ENCODE data around the gene LIN37.
A peak's percentile ranks its signal among the peaks of the same experiment; 100 is the strongest.

LIN37 gene, protein sequence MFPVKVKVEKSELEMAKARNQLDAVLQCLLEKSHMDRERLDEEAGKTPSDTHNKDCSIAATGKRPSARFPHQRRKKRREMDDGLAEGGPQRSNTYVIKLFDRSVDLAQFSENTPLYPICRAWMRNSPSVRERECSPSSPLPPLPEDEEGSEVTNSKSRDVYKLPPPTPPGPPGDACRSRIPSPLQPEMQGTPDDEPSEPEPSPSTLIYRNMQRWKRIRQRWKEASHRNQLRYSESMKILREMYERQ

DNA sequence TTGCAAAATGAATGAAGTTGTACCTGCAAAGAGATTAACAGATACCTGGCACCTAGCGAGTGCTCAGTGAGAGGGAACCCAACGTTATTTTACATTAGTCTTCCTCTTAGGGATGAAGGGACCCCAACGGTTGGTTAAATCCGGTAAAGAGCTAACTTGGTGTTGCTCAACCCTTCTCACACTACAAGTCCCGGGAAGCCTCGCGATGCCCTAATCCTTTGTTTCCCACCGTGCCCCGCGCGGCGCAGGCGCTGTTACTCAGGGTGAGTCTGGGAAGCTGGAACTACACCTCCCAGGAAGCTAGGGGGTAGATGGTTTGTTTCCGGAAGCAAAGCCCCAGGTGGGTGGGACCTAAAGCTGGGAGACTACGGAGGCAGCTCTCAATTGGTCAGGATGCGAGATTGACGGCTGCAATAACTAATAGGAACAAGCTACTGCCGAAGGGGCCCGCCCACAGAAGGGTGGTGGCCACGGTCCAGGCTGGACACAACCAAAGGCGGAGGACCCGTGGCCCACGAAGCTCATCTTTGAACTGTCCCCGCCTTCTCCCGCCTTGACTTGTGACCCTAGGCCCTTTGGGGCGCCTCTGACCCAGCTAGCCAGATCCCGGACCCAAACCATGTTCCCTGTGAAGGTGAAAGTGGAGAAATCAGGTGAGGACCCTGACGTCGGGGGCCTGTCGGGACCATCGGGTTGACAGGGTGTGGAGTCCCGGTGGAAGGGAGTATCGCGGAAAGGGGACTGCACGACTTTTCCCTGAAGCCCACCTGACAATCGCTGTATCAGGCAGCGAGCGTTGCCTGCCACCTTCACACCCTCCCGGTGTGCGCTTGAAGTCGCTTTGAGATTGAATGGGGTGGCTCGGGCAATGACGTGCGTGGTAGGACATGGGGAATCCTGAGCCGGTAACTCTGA lies at the start of gene LIN37:
Gene LIN37, plus strand, starts transcription at position 471 of the 915 bp plus-strand sequence. Its CDS starts 149 bp downstream, at position 620.
- DNase-seq: peak; percentile 98

DNA sequence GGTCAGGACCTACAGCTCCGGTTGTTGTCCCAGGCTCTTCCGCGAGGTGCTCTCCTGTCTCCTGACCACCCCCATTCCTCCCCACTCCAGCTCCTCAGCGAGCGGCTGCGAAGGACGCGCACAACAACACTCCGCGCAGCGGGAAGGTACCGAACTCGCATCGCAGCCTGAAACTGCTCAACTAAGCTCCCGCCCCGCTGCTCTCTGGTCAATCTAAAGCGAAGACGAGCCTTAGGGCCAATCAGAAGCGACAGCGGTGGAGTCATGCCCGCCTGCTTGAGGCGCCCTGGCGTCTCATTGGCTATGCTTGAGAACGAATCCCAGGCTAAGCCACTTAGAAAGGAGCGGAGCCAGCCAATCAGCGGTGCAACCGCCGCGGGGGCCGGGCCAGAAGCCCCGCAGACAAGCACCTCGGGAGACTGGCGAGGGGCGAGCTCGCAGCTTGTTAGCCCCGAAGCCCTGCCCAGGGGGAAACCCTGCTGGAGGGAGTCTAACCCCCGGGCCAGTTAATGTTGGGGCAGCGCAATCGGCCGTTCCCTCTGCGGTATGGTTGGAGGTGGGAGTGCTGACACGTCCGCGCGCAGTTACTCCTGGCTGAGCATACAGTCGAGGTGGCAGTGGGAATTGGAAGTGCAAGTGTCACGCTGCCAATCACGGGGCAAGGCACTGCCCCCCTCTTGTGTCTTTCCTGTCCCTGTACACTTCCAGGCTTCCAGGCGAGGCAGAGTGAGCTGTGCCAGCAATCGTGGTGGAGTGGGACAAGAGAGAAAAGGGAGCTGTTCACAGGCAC lies 46.0 kb upstream of the LIN37 start:
- peak; percentile 96 for DNase-seq

DNA sequence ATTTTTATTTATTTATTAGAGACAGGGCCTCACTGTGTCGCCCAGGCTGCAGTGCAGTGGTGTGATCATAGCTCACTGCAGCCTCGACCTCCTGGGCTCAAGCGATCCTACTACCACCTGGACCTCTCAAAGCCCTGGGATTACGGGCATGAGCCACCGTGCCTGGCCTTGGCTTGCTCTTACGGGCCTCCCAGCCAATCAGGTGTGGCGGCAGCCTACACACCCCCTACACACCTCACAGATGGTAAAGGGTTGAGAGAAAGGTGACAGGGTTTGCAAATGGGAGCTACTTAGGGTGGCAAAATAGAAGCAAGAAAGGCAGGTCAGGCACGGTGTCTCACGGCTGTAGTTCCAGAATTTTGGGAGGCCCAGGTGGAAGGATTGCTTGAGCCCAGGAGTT lies 45.0 kb upstream of the LIN37 start:
- DNase-seq: no peak

DNA sequence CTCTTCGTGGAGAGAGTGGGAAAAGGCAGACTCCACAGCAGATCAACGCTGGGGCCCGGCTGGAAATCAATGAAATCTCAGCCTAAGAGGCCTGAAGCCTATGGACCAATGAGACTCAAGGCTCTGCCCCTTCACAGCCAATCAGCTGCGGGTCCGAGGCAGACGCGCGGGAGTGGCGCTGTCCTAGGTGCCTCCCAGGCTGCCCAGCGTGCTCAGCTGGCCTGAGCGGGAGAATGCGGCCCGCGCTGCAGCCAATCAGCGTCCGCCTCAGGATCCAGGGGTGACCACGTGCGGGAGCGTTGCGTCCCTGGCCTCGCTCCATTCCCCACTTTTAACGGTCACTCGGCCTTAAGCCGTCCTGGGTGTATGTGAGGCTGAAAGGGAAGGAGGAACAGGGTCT lies 44.2 kb upstream of the LIN37 start, which contains the start of gene ZBTB32:
Gene ZBTB32, plus strand, starts transcription at position 341 of the 400 bp plus-strand sequence. CDS start 10,069 bp downstream, outside the sequence.
- no peak for DNase-seq

DNA sequence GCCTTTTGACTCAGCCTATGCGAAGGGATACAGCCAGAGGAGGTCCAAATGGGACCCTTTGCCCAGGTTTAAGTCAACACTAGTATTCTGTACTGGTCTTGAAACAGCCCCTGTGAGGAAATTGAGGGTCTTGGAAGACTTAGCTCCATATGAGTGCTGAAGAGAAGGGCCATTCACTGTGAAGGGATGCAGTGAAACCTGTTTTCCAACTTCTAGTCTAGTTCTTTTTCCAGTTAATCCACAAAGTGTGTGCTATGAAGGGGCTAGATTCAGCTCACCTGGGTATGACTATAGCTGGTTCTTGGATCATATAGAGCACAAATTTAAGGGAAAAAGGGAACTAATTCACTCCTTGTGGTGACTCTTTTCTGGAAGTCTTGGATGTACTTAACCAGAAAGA lies 40.0 kb upstream of the LIN37 start:
- DNase-seq: no peak

DNA sequence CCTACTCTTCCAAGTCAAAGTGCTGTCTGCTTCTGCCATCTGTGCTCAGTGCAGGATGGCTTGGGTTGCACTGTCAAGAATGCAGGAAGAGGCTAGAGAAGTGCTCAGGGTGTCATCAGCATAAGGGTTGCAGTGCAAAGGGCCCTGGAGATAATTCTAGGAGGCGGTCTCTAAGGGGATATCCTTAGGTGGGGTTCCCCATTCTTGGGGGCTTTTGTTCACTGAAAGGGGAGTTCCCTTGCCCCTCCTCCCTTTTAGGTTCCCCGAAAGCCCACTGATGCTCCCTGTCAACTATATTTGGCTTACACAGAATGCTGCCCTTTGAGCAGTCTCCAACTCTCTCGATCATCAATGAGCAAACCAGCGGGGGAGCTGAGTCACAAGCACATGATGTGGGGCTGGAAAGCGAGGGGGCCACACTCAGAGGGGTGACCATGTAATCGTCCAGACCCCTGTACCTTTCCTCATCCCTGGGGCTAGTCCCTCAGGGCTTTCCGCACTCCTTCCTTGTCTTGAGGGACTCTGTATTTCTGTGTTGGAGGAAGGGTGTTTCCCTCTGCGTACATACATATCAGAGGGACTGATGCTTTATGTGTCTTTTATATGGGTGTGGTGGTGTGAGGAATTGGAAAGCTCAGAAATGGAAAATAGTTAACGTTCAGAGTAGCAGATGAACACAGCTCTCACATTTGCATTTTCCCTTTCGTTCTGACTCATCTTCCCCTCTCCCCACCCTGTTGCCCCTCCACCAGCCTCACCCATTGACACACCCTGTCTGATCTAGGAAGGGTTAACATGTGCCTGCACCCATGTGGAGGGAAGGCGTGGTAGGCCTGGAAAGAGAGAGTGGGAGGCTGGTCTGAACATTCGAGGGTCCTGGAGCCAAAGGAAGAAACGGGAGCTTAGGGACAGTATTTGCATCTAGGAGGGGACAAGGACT lies 37.3 kb upstream of the LIN37 start:
- no peak for DNase-seq

DNA sequence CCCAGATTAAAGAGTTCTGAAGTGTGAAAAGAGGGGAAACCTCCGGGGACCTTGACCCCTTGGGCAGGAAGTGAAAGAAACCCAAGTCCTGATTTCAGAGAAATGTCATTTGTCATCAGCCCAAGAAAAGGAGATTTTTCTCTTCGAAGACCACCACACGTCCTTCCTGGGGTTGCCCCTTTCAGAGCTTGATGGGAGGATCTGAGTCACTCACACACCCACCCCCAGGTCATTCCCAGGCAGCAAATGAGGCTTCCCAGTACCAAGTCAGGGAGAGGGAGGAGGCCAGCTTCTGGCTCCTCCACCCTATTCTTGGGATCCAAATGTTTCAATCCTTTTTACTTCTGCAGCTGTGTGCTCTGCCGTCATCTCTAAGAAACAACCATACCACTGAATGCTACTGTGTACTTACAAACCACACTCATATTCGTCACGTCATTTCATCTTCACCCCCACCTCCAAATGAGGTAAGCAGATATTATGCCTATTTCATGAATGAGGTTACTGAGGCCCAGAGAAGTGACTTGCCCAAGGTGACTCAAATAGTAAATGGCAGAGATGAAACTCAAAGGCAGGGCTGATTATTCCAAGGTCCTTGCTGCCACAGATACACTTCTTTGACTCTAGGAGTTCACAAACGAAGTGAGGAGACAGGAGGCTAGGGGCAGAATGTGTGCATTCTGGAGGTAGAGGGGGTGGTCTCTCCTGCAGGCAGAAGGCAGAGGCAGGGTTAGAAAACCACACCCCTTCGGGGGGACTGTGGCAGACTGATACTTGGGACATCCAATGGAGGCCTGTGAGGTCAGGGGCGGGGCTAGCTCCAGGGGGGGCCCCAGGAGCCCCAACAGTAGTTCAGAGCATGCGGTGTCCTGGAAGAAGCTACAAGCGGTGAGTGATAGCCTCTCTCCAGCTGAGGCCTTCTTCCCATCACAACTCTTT lies 35.5 kb upstream of the LIN37 start:
- no peak for DNase-seq

DNA sequence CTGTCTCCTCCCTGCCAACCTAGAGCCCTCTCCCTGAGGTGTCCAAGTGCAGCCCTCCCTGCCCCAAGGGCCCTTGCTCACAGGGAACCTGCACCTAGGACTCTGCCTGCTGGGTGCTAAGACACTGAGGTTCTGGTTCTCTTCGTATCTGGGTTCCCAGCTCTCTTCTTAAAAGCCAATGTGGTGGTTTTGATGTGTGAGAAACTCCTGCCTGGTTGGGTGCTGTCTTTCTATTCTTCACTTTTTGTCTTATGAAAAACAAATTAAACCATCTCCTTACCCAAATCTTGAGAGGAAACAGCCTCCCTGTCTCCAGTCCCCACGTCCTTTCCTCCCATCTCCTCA lies 34.9 kb upstream of the LIN37 start:
- no peak for DNase-seq

DNA sequence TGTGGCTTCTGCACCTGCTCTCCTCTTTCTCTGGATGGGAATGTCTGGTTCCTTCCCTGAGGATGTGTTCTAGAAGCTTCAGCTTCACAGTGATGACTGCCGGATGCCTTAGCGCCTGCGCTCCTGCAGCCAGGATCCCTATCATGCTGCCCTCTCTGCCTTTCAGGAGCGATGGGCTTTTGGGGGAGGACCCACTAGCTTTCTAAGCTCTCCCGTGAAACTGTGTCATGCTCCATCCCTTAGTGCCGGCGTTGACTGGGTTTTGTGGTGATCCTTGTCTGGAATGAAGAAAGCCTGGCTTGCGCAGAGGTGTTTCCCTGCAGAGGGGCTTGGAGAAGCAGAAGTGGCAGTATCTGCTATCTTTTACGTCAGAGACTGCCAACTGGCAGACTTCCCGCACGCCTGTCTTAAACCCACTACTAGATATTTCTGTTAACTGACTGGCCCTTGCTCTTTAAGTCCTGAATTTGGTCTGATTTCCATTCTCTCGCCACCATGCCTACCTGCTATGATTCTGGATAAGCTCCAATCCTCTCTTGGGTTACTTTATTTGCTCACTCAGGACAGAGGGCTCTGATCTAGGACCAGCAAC lies 34.4 kb upstream of the LIN37 start:
- DNase-seq: no peak

DNA sequence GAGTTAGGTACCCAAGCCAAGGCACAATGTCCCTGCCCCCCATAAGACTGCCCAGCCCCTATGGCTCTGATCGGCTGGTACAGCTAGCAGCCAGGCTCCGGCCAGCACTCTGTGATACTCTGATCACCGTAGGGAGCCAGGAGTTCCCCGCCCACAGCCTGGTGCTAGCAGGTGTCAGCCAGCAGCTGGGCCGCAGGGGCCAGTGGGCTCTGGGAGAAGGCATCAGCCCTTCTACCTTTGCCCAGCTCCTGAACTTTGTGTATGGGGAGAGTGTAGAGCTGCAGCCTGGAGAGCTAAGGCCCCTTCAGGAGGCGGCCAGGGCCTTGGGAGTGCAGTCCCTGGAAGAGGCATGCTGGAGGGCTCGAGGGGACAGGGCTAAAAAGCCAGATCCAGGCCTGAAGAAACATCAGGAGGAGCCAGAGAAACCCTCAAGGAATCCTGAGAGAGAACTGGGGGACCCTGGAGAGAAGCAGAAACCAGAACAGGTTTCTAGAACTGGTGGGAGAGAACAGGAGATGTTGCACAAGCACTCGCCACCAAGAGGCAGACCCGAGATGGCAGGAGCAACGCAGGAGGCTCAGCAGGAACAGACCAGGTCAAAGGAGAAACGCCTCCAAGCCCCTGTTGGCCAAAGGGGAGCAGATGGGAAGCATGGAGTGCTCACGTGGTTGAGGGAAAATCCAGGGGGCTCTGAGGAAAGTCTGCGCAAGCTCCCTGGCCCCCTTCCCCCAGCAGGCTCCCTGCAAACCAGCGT lies 33.6 kb upstream of the LIN37 start:
- no peak for DNase-seq

DNA sequence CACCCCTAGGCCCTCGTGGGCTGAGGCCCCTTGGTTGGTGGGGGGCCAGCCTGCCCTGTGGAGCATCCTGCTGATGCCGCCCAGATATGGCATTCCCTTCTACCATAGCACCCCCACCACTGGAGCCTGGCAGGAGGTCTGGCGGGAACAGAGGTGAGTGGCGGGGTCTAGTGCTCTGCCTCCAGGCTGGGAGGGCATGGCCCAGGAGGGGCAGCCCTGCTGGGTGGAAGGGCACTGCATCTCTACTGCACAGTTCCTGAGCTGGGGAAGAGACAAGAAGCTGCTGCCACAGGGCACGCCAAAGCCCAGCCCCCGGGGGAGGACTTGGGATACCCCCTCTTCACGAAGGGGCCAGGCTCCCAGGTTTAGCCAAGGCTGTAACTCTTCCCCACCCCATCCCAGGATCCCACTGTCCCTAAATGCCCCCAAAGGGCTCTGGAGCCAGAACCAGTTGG lies 33.0 kb upstream of the LIN37 start:
- no peak for DNase-seq

DNA sequence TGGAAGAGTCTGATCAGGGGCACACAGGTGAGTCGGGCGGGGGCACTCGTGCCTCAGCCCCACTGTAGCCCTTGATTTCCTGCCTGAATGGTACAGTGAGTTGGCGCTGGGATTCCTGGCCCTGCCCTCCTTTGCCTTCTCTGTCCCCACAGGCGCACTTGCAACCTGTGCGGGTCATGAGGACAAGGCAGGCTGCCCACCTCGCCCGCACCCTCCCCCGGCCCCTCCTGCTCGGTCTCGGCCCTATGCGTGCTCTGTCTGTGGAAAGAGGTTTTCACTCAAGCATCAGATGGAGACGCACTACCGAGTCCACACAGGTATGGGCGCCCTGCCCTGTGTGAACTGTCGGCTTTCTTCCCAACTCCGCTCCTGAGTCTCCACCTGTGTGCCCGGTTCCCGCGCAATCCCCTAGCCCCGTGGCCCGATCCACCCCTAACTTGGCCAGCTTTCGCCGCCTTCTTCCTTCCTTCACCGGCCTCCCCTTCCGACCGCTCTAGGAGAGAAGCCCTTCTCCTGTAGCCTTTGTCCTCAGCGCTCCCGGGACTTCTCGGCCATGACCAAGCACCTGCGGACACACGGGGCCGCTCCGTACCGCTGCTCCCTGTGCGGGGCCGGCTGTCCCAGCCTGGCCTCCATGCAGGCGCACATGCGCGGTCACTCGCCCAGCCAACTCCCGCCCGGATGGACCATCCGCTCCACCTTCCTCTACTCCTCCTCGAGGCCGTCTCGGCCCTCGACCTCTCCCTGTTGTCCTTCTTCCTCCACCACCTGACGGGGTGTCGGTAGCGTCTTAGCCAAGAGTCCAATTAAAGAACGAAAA lies 32.2 kb upstream of the LIN37 start:
- DNase-seq: no peak

DNA sequence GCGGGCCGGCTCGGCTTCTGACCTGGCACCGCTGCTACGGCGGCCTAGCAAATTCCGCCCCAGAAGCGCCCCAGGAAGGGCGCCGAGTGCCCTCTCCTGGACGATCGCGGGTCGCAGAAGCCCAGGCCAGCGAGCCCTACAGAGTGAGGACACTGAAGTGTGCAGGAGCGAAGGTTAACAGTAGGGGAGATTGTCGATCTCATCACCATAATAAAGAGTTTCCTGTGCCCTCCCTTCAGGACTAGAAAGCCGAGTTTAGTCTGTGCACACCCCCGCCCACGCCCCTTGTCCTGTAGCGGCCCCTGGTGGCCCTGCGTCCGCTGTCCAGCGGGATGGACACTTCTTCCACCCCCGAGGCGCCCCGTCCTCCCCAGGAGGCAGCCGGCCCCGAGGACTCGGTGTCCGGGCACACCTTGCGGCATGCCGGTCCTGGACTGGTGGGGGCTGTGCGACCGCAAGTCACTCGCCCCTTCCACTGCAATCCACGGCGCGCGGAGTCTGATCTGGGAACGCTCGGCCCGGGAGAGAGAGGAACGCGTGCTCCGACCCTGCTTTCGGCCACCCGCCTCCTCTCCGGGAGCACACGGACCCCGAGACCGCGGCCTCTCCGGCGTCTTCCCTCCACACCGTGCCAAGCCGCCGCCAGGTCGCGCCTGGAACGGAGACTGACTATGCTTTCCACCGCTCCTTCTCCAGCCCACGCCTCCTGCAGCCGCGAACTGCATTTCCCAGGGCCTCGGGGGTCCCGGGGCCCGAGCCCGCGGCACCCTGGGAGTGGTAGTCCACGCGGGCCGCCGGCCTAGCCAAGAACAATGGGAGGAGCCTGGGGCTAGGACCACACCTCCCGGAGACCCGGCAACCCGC lies 31.3 kb upstream of the LIN37 start:
- peak; percentile 83 for DNase-seq

DNA sequence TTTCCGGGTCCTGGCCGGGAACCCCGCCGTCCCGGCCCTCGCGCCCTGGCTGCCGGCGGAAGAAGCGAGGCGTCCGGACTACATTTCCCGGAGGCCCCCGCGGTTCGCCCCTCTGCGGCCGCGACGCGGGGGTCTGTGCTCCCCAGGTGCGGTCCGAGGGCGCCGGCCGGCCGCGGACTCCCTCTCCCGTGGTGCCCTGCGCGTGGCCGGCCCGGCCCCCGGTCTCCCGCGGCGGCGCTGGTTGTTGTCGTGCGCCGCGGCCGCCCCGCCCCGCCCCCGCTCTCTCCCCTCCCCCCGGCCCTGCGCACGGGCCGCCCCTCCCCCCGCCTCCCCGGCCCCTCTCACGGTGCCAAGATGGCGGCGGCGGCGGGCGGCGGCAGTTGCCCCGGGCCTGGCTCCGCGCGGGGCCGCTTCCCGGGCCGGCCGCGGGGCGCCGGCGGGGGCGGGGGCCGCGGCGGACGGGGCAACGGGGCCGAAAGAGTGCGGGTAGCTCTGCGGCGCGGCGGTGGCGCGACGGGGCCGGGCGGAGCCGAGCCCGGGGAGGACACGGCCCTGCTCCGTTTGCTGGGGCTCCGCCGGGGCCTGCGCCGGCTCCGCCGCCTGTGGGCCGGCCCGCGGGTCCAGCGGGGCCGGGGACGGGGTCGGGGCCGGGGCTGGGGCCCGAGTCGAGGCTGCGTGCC lies 30.6 kb upstream of the LIN37 start, which contains the start of gene KMT2B:
Gene KMT2B, plus strand, starts transcription at position 339 of the 680 bp plus-strand sequence. Its CDS starts 16 bp downstream, at position 355.
- peak; percentile 93 for DNase-seq

DNA sequence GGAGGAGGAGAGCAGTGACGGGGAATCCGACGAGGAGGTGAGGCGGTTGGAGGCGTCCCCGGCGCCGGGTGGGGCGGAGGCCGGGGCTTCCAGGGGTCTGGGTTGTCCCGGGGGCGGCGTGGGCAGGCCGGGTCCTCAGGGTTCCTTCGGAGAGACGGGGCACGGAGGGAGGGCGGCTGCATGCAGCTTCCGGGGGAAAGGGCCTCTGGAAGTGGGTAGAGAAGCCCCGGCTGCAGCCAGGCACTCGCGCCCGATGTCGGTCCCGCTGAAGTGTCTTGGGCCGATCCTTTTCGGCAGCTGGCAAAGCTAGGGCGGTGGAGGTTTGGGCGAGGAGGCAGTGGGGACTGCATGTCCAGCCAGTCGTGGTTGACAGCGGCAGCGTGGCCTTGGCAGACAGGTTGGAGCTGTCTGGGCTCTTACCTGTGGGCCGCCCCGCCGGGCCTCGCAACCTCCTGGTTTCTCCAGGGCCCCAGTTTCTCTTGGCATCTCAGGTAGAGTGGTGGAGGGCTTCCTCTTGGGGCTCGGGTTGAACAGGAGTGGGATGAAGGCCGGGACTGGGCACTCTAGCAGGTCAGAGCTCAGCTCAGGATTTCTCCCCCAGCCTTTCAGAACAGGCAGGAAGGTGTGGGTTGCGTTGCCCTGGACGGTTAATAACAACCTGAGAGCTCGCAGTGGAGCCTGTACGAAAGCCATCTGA lies 29.9 kb upstream of the LIN37 start:
- DNase-seq: no peak

DNA sequence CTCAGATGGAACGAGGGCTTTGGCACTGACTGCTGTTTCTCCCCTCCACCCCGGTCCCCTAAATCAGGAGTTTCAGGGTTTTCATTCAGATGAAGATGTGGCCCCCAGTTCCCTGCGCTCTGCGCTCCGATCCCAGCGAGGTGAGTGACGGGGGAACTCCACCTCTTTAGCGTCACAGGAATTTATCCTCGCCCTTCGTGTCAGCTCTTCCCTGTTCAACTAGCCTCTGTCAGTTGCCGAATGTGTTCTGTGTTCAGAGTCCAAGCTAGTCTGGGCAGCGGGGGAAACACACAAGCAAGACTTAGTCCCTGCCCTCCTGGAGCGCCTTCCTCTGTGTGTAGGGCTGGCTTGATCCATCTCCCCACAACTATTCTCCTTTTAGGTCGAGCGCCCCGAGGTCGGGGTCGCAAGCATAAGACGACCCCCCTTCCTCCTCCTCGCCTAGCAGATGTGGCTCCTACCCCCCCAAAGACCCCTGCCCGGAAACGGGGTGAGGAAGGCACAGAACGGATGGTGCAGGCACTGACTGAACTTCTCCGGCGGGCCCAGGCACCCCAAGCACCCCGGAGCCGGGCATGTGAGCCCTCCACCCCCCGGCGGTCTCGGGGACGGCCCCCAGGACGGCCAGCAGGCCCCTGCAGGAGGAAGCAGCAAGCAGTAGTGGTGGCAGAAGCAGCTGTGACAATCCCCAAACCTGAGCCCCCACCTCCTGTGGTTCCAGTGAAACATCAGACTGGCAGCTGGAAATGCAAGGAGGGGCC lies 28.8 kb upstream of the LIN37 start:
- DNase-seq: no peak

Measured in NCI-H510A treated with DMSO at 0.1 percent for 48 hours (cell line).